H1 (cell line): ENCODE data around the gene KIF13A.

ENCODE experiments used
- CTCF ChIP-seq, 3 experiments: IDR thresholded peaks; 1 replicate in 2 of 3; 2 replicates in 1 of 3; pipeline versions ENCODE4 v1.5.1 to v1.6.1; 2011; ENCODE audit warnings: low read length in 3 of 3, mild to moderate bottlenecking in 3 of 3, inconsistent platforms in 2 of 3, low read depth in 1 of 3, moderate library complexity in 1 of 3; ENCODE audit not compliant: insufficient read depth in 1 of 3; ENCODE audit errors: control extremely low read depth in 1 of 3
- RFX5 ChIP-seq: IDR thresholded peaks from 2 replicates; pipeline ENCODE4 v1.6.1; 2011; ENCODE audit warnings: low read depth, low read length, improper control_type of control experiment, borderline replicate concordance
- RXRA ChIP-seq: IDR thresholded peaks from 2 replicates; pipeline ENCODE4 v1.6.1; 2011; ENCODE audit warnings: low read depth, mild to moderate bottlenecking, low read length, moderate library complexity; ENCODE audit not compliant: insufficient read depth
- TAF1 ChIP-seq: IDR thresholded peaks from 2 replicates; pipeline ENCODE4 v1.6.1; 2011; ENCODE audit warnings: mild to moderate bottlenecking, low read depth, low read length

- no peak for TF ChIP-seq CTCF (IDR thresholded peaks at IDR 0.05; ENCODE audit: control extremely low read depth in 1 of 3, insufficient read depth in 1 of 3, low read depth in 1 of 3, low read length in 3 of 3)
- no peak for TF ChIP-seq RXRA
- TF ChIP-seq RFX5, result no peak
- no peak for TF ChIP-seq TAF1
These were observed 144.3 kb downstream of the KIF13A start for GRCh38 chr6:17842934-17843821.
